Activated CD8-positive, alpha-beta memory T cell treated with anti-CD3 and anti-CD28 coated beads, Interleukin-2, amount 10 ng/mL, durations not matched to agents 7 days and 5 days (primary cell): ENCODE measurements around the gene TENM4. TPM values are rescaled to one million over a fixed set of nuclear protein-coding genes. Genes with fewer than 3 reads are reported as not detected.

Source experiments
- ATAC-seq: fragments of 150-1000 bp; cut with Tn5 transposase; one replicate; pipeline ENCODE4 v1.10.0; 2021; ENCODE audit warnings: moderate library complexity
- CTCF ChIA-PET: fragments of 350-600 bp; sonication (Branson Sonifier 250); formaldehyde crosslinking; loops from one replicate; lab custom pipeline; 2021; ENCODE audit warnings: antibody characterized with exemption; lab: Charles Lee
- DNase-seq: peaks from one replicate; pipeline ENCODE4 v3.0.0-alpha.2; 2020
- H3K27ac Mint-ChIP-seq: one replicate; pipeline ENCODE4 v1.8.0; 2021; ENCODE audit warnings: mild to moderate bottlenecking, mixed read lengths
- H3K27me3 Mint-ChIP-seq: one replicate; pipeline ENCODE4 v1.8.0; 2021; ENCODE audit warnings: mixed read lengths
- H3K36me3 Mint-ChIP-seq: one replicate; pipeline ENCODE4 v1.8.0; 2021; ENCODE audit warnings: mild to moderate bottlenecking, mixed read lengths
- H3K4me1 Mint-ChIP-seq: one replicate; pipeline ENCODE4 v1.8.0; 2021; ENCODE audit warnings: mixed read lengths
- H3K4me3 Mint-ChIP-seq: one replicate; pipeline ENCODE4 v1.8.0; 2021; ENCODE audit warnings: mild to moderate bottlenecking, moderate library complexity, mixed read lengths
- H3K9me3 Mint-ChIP-seq: one replicate; pipeline ENCODE4 v1.8.0; 2022; ENCODE audit warnings: low read depth, mixed read lengths
- total RNA-seq, 2 experiments: library from RNA; stranded (reverse); gene quantifications; one replicate each; pipeline ENCODE4 v1.2.3, GENCODE V29; 2021

Gene TENM4
- total RNA-seq, 2 experiments from 2014 or later, result not detected

DNA sequence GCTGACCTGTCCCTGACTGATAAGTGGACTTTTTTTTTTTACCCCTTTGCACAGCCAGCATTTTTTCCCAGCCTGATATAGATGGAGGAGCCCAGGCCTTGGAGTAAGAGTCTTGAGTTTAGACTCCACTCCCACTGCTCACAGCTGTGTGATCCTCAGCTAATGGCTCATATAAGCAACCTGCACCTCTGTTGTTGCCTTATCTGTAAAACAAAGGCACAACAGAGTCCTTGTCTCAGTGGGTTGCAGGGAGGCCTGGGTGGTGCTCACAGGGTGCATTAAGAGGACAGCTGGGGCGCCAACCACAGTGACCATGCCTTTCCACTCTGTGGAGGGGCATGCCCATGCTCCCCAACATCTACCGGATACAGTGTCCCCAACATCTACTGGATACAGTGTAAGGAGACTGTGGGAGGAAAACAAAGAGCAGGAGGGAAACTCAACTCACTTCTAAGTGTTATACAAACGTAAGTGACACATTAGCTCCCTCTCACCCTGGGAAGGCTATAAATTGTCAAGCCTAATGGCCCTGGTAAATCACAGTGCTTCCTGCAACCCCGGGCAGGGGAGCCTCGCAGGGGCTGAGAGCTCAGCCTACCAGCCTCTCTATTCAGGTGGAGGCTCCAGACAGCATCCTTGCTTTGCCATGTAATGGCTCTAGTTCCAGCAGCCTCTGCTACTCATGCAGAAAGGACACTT lies 109.5 kb downstream of the TENM4 start:
- CTCF ChIA-PET, result no interaction called here
- Mint-ChIP-seq H3K4me1 (no peaks in the 10 kb centered on the region), H3K27ac (no peak overlapping the region), H3K27me3 (no peaks in the 10 kb centered on the region), H3K36me3 (no peaks in the 10 kb centered on the region), H3K4me3 (no peak overlapping the region), H3K9me3 (no peaks in the 10 kb centered on the region)
- no peak for ATAC-seq
- no peak for DNase-seq

DNA sequence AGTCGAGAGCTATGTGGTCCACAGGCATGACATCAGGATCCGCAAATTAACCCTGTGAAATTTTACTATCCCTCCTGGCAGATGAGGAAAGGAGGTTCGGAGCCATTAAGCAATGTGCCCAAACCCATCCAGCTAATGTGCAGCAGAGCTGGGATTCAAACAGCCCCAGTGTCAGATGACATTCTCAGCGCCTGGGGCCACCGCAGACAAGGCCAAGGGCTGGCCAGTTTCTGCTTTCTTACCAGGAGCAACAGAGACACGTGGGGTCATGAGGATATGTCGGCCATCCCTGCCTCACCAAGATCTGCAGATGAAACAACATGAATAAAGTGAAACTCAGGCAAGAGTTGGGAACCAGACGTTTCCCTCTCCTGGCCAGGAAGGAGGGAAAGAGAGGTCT lies 110.2 kb downstream of the TENM4 start:
- CTCF ChIA-PET, result no interaction called here
- H3K9me3 Mint-ChIP-seq, result no peaks in the 10 kb centered on the region
- no peak overlapping the region for H3K27ac Mint-ChIP-seq
- no peaks in the 10 kb centered on the region for H3K36me3 Mint-ChIP-seq
- H3K4me3 Mint-ChIP-seq, result no peak overlapping the region
- H3K4me1 Mint-ChIP-seq, result no peaks in the 10 kb centered on the region
- no peak for DNase-seq
- no peaks in the 10 kb centered on the region for H3K27me3 Mint-ChIP-seq
- ATAC-seq, result no peak

DNA sequence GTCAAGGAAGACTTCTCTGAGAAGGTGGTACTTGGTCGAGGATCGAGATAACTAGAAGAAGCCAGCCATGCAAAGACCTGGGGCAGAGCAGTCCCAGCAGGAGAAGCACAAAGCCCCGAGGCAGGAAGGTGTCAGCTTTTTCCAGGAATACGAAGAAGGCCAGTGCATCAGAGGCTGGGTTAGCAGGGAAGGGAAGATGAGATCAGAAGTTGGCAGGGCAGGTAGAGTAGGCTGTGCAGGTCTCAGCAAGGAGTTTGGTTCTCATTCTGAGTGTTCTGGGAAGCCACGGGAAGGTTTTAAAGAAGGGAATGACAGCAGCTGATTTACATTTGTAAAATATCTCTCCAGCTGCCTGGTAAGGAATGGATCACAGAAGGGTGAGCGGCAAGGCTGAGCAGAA lies 111.3 kb downstream of the TENM4 start:
- H3K9me3 Mint-ChIP-seq, result no peaks in the 10 kb centered on the region
- DNase-seq (no peak), ATAC-seq (no peak)
- CTCF ChIA-PET, result no interaction called here
- H3K4me3 Mint-ChIP-seq, result no peak overlapping the region
- H3K27ac Mint-ChIP-seq, result no peak overlapping the region
- no peaks in the 10 kb centered on the region for H3K4me1 Mint-ChIP-seq
- no peaks in the 10 kb centered on the region for H3K27me3 Mint-ChIP-seq
- no peaks in the 10 kb centered on the region for H3K36me3 Mint-ChIP-seq

DNA sequence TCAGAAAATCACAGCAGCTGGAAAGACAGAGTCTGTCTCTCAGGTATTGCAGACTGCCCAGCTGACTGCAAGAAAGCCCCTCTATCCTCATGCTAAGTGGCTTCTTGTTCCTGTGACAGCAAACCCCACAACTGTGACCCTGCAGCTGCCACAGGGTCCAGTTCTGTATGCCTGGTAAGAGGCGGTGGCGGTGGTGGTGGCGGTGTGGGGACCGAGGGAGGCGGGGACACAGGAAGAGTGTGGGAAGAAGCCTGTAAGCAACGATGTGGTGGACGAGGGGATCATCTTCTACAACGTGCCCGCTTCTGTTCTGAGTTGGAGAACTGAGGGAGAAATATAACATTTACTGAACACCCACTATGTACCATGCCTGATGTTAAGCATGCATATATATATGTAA lies 112.4 kb downstream of the TENM4 start:
- ATAC-seq (no peak), DNase-seq (no peak)
- H3K36me3 Mint-ChIP-seq, result no peaks in the 10 kb centered on the region
- no peak overlapping the region for H3K27ac Mint-ChIP-seq
- no peaks in the 10 kb centered on the region for H3K9me3 Mint-ChIP-seq
- CTCF ChIA-PET, result no interaction called here
- no peaks in the 10 kb centered on the region for H3K27me3 Mint-ChIP-seq
- no peak overlapping the region for H3K4me3 Mint-ChIP-seq
- no peaks in the 10 kb centered on the region for H3K4me1 Mint-ChIP-seq

DNA sequence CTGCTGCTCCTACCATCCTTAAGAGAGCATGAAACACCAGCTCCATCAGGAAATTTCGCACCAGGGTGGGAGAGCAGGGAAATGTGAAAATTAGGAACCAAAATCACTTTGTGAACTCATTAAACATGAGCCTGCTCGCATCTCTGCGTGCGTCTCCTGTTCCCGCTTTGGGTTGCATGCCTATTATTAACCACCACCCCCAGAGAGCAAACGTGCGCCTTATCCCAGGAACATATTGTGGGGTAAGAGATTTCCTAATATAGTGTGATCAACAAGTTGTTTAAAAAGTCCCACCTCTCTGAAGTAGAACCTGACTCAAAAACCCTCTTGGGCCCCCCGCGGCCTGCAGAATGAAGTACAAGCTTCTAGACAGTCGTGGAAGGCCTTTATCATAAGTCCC lies 115.0 kb downstream of the TENM4 start:
- Mint-ChIP-seq H3K4me1 (no peaks in the 10 kb centered on the region), H3K9me3 (no peaks in the 10 kb centered on the region), H3K36me3 (no peaks in the 10 kb centered on the region), H3K4me3 (no peak overlapping the region), H3K27me3 (no peaks in the 10 kb centered on the region), H3K27ac (no peak overlapping the region)
- no peak for ATAC-seq
- CTCF ChIA-PET, result no interaction called here
- DNase-seq, result no peak

DNA sequence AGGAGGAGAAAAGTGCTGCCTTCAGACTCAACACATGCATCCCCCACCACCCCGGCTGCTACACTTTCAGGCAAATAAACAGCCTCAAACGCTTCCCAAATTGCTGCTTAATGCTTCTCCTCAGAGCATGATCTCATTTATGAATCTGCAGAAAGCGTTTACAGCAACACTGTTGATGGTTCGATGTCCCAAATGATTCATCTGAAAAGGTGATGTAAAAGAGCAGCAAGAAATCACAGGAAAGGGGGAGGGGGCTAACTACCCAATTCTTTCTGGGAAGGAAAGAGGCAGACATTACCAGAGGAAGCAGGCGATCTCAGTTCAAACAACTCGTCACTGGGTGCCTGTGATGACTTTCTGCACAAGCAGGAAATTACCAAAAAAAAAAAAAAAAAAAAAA lies 119.6 kb downstream of the TENM4 start:
- Mint-ChIP-seq H3K36me3 (no peaks in the 10 kb centered on the region), H3K9me3 (no peaks in the 10 kb centered on the region), H3K27me3 (no peaks in the 10 kb centered on the region), H3K4me1 (no peaks in the 10 kb centered on the region), H3K27ac (no peak overlapping the region), H3K4me3 (no peak overlapping the region)
- ATAC-seq, result no peak
- DNase-seq, result no peak
- CTCF ChIA-PET, result no interaction called here

DNA sequence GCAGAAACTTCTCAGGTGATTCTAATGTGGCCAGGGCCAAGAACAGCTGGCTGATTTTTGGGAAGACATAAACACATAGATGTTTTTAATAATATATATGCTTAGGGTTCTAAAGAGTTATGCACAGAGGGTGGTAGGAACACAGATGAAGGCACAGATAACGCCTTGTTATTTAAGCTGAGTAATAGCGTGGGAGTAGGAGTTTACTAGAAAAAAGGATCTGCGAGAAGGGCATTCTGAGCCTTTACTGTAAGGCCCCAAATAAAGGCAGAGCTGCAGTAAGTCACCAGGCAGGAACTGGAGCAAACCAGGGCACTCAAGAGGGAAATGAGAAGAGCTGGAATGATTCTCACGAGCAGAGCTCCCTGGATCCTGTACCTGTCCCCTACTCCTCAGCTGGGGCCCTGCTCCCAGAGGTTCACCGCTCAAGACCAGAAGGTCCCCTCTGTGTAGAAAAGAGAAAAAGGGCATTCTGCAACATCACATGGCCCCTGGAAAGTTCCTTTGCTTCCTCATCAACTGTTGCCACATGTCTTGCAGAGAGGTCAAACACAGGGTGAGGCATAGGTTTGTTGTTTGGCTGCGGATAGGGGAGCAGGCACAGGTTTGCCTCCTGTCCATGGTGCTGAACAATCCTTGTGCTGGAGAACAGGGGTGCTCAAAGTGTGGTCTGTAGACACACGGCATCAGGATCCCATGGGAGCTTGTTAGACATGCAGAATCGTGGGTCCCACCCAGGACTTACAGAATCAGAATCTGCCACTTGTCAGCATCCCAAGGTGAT lies 125.7 kb downstream of the TENM4 start:
- no peak for DNase-seq
- CTCF ChIA-PET, result no interaction called here

DNA sequence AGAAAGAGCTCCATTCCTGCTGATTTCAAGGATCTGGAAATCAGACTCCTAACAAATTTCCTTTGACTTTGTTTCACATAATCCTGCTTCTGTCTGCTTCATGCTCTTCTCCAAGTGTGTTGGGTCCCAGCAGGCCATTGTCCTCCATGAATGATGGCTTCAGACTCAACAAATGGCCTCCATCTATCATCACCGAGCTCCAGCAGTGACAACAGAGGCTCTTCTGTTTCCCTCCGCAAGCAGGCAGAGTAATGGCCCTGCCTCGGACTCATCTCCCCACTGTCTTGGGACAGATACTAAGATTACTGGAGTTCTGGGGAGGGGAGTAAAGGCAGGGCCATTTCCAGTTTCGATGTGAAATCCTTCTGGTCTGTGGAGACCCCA lies 127.3 kb downstream of the TENM4 start:
- Mint-ChIP-seq H3K9me3 (no peaks in the 10 kb centered on the region), H3K27me3 (no peaks in the 10 kb centered on the region), H3K4me3 (no peak overlapping the region), H3K27ac (no peak overlapping the region), H3K36me3 (no peaks in the 10 kb centered on the region), H3K4me1 (no peaks in the 10 kb centered on the region)
- CTCF ChIA-PET, result no interaction called here
- ATAC-seq, result no peak
- no peak for DNase-seq

More for the DNA sequence above, 125.7 kb downstream of the TENM4 start:
- no peak overlapping the region for H3K4me3 Mint-ChIP-seq
- H3K9me3 Mint-ChIP-seq, result no peaks in the 10 kb centered on the region
- ATAC-seq, result no peak
- H3K27ac Mint-ChIP-seq, result no peak overlapping the region
- H3K27me3 Mint-ChIP-seq, result no peaks in the 10 kb centered on the region
- no peaks in the 10 kb centered on the region for H3K36me3 Mint-ChIP-seq
- H3K4me1 Mint-ChIP-seq, result no peaks in the 10 kb centered on the region

DNA sequence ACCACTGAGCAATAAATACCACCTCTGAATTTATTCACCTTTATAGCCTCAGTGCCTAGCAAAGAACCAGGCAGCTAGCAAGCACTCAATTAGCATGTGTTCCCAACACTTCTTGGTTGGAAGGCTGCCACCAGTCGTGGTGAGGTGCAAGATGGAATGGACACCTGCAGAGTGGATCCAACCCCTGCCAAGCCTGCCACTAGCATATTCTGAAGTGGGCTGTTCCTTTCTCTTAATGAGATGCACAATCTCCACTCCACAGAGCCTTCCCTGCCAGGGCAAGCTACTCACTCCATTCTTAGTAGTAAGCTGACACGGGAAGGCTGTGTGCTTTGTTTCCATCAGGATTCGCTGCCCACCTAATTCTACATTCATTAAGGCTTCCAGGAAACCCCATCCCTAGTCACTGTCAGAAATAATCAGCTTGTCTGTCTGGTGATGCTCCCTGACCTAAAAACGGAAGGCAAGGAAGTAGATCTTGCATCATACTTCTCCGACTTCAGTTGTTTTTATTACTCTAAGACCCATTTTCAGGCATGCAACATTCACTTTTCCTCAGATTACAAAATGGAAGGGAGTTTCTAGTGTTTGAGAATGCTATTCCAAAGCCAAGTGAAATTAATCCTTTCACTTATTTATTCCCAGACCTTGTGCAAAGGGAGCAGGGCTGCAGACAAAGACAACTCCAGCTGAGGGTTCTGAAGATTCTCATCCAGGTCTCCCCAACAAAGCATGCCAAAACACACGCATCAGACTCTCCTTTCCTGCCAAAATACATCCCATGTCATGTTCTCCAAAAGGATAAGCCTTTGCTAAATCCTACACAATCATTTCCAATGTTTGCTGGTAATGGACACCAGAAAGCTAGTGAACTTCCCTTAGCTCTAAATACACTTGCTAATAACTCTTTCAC lies 128.0 kb downstream of the TENM4 start:
- H3K27me3 Mint-ChIP-seq, result no peaks in the 10 kb centered on the region
- CTCF ChIA-PET, result no interaction called here
- H3K27ac Mint-ChIP-seq, result no peak overlapping the region
- no peaks in the 10 kb centered on the region for H3K36me3 Mint-ChIP-seq
- H3K4me1 Mint-ChIP-seq, result no peaks in the 10 kb centered on the region
- H3K9me3 Mint-ChIP-seq, result no peaks in the 10 kb centered on the region
- DNase-seq, result no peak
- H3K4me3 Mint-ChIP-seq, result no peak overlapping the region
- no peak for ATAC-seq

DNA sequence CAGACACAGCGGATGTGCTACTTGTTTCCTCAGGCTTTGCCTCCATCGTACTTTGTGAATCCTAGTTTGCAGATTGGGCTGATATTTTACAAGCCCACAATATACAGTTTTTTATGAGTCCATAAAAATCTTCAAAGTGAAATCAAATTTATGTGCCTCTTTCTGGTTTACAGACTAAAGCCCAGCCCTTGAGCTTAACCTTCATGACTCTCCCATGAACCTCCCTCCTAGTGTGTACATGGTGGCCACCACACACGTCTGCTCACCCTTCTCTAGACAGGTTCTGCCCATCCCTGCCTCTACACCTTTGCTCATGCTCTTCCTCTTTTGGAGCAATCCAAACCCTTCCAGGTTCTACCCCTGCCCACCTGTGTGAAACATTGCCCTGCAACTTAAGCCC lies 129.4 kb downstream of the TENM4 start:
- no peak overlapping the region for H3K27ac Mint-ChIP-seq
- CTCF ChIA-PET, result no interaction called here
- H3K4me1 Mint-ChIP-seq, result no peaks in the 10 kb centered on the region
- H3K36me3 Mint-ChIP-seq, result no peaks in the 10 kb centered on the region
- ATAC-seq (no peak), DNase-seq (no peak)
- no peaks in the 10 kb centered on the region for H3K27me3 Mint-ChIP-seq
- H3K9me3 Mint-ChIP-seq, result no peaks in the 10 kb centered on the region
- no peak overlapping the region for H3K4me3 Mint-ChIP-seq

DNA sequence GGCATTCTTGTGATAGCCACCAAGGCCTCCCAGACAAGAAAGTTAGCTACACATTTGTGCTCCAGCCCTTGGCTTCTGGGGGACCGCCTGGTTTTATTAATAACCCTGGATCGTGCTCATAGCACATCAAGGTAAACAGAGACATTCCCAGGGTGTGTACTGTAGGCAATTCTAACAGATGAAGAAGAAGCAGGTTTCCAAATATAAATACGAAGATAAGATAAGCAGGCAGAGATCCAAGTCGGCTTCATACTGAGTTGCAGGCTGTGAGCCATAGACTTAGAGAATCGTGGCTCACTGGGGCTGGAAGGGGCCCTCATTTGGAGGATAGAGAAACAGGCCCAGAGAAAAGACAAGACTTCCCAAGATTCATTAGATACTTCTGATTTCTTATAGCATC lies 131.4 kb downstream of the TENM4 start:
- CTCF ChIA-PET, result no interaction called here
- H3K36me3 Mint-ChIP-seq, result no peaks in the 10 kb centered on the region
- H3K9me3 Mint-ChIP-seq, result no peaks in the 10 kb centered on the region
- no peaks in the 10 kb centered on the region for H3K4me1 Mint-ChIP-seq
- no peaks in the 10 kb centered on the region for H3K27me3 Mint-ChIP-seq
- no peak overlapping the region for H3K27ac Mint-ChIP-seq
- ATAC-seq (no peak), DNase-seq (no peak)
- no peak overlapping the region for H3K4me3 Mint-ChIP-seq

DNA sequence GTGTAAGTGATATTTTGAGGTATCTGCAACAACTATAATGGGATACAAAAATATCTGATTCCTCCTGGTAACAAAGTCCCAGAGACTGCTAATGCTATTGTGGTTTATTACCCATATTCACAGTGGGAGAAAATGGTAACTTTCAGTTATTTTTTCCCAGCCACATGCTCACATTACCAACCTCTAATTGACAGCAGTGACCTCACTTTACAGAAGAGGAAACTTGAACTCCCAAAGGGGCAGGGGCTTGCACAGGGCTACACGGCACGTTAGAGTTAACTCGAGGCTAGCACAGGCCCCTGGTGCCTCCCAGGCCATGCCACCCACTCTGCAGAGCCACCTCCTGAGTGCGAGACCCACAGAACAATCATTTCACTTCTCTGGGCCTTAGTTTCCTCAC lies 132.4 kb downstream of the TENM4 start:
- Mint-ChIP-seq H3K27ac (no peak overlapping the region), H3K4me3 (no peak overlapping the region), H3K27me3 (no peaks in the 10 kb centered on the region), H3K36me3 (no peaks in the 10 kb centered on the region), H3K9me3 (no peaks in the 10 kb centered on the region), H3K4me1 (no peaks in the 10 kb centered on the region)
- CTCF ChIA-PET, result no interaction called here
- DNase-seq (no peak), ATAC-seq (no peak)

DNA sequence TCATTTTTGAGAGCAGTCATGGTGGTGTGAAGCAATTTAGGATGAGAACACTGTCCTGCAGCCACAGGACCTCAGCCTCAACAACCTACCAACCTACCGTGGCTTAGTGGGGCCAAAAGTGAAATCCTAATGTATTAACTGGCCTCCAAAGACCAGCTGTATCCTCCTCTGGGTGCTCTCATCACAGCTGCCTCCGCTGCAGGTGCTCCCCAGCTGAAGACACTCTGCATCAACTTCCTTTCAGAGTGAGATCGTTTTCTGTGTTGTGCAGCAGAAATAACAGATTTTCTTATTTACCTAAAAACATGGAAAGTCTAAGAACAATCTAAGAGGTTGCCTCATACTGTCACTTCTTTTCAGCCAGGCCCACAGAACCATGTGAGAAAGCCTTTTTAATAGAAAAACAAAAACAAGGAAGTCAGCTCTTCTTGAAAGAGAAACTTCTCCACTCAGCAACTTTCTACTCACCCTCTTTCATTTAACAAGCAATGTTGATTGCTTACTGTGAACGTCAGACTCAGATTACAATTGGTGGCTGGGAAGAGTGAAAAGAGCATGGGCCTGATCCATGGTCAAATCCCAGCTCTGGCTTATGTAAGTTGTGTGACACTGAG lies 136.1 kb downstream of the TENM4 start:
- Mint-ChIP-seq H3K27ac (no peak overlapping the region), H3K4me3 (no peak overlapping the region), H3K36me3 (no peaks in the 10 kb centered on the region), H3K27me3 (no peaks in the 10 kb centered on the region), H3K4me1 (no peaks in the 10 kb centered on the region), H3K9me3 (no peaks in the 10 kb centered on the region)
- ATAC-seq (no peak), DNase-seq (no peak)
- CTCF ChIA-PET, result no interaction called here
